Natural killer cell (primary cell): ENCODE data around the gene METTL5. TPM values are rescaled to one million over a fixed set of nuclear protein-coding genes. Genes with fewer than 3 reads are reported as not detected.
"Not testable (repeated sequence)": the region's sequence is repeated elsewhere in the genome, so short reads cannot be mapped to it uniquely, and the experiment has no call there.

ENCODE experiments used
- ATAC-seq, 3 donors: fragments of 150-1000 bp in 2 of 3; fragments of 200-7000 bp in 1 of 3; cut with Tn5 transposase; 1 replicate in 1 of 3; 2 replicates in 2 of 3; pipeline ENCODE4 v1.10.0; 2021; ENCODE audit warnings: mild to moderate bottlenecking in 2 of 3, moderate library complexity in 2 of 3
- DNase-seq, 2 donors: peaks; one replicate each; pipeline versions ENCODE4 v3.0.0 to v3.0.0-alpha.2; 2013 to 2021; ENCODE audit warnings: mixed read lengths in 1 of 2
- H3K27ac ChIP-seq: one replicate; pipeline ENCODE4 v1.5.1; 2013; ENCODE audit warnings: mild to moderate bottlenecking, low read length
- H3K27me3 ChIP-seq: one replicate; pipeline ENCODE4 v1.6.1; 2013; ENCODE audit warnings: low read length; ENCODE audit not compliant: control insufficient read depth, insufficient read depth
- H3K36me3 ChIP-seq: one replicate; pipeline ENCODE4 v1.6.1; 2013; ENCODE audit warnings: low read length; ENCODE audit not compliant: control insufficient read depth, insufficient read depth
- H3K4me1 ChIP-seq: one replicate; pipeline ENCODE4 v1.6.1; 2013; ENCODE audit warnings: low read length; ENCODE audit not compliant: control insufficient read depth, insufficient read depth
- H3K4me3 ChIP-seq: one replicate; pipeline ENCODE4 v1.5.1; 2013; ENCODE audit warnings: low read length
- H3K9me3 ChIP-seq: one replicate; pipeline ENCODE4 v1.6.1; 2013; ENCODE audit warnings: low read length; ENCODE audit not compliant: control insufficient read depth, insufficient read depth
- H3K27ac Mint-ChIP-seq, 2 donors: one replicate each; pipeline ENCODE4 v1.8.0; 2022; ENCODE audit warnings: mild to moderate bottlenecking in 2 of 2, mixed read lengths in 2 of 2, moderate library complexity in 1 of 2
- H3K27me3 Mint-ChIP-seq, 2 donors: one replicate each; pipeline ENCODE4 v1.8.0; 2022; ENCODE audit warnings: low read depth in 2 of 2, mixed read lengths in 2 of 2
- H3K36me3 Mint-ChIP-seq: one replicate; pipeline ENCODE4 v1.8.0; 2022; ENCODE audit warnings: mixed read lengths
- H3K4me1 Mint-ChIP-seq, 2 donors: one replicate each; pipeline ENCODE4 v1.8.0; 2022; ENCODE audit warnings: mixed read lengths in 2 of 2
- H3K4me3 Mint-ChIP-seq: one replicate; pipeline ENCODE4 v1.8.0; 2022; ENCODE audit warnings: mild to moderate bottlenecking, moderate library complexity, mixed read lengths
- H3K9me3 Mint-ChIP-seq, 2 donors: one replicate each; pipeline ENCODE4 v1.8.0; 2022; ENCODE audit warnings: mixed read lengths in 2 of 2
- WGBS: methylation state at CpG from one replicate; pipeline ENCODE4 v1.1.7; 2013; ENCODE audit warnings: missing lambda C conversion rate; ENCODE audit not compliant: insufficient coverage; 5-methylcytosine and 5-hydroxymethylcytosine counted together
- intact Hi-C: fragments of 100-400 bp; cut with micrococcal nuclease; formaldehyde crosslinking; loops from one replicate; pipeline ENCODE4 v1.14.2; 2022
- total RNA-seq, 4 donors: library from RNA; stranded (reverse); fragments of 120-200 nt in 1 of 4; gene quantifications; one replicate each; pipeline versions ENCODE4 v1.2.3 to v1.2.4, GENCODE V29; 2013 to 2022
- TF ChIP-seq, protein P1 (sequence below): fragments of 200-600 bp; IDR thresholded peaks from one replicate; pipeline ENCODE4 v1.8.0; 2022; ENCODE audit warnings: antibody characterized with exemption

METTL5 gene
- total RNA-seq, 3 donors from 2014 or later (not counting 1 experiment from before 2014, with no cell fraction given): 14.7 to 28.2 (median 21.3) TPM

DNA sequence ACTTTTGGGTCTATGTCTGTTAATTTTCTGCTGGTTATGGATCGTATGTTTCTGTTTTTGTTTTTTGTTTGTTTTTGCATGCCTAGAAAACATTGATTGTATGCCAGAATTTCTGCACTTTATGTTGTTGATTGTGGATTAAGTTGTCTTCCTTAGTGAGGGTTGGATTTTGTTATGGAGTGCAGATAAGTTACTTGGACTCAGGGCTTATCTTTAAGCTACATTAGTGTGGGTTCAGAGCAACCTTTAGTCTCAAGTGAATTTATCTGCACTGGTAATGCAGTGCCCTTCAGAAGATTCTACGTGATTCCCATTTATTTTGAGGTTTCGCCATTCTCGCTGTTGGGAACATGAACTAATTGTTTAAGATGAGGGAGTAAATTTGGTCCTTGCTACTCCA lies 35.4 kb upstream of the METTL5 start:
- DNase-seq: no peak
- Histone ChIP-seq H3K9me3 (no peaks in the 10 kb centered on the region), H3K4me1 (no peaks in the 10 kb centered on the region), H3K27ac (no peak overlapping the region), H3K36me3 (no peaks in the 10 kb centered on the region), H3K27me3 (no peaks in the 10 kb centered on the region), H3K4me3 (no peak overlapping the region)
- Mint-ChIP-seq H3K4me1 (peaks cover 25 to 33% of the 10 kb centered on the region in 2 donors), H3K27me3 (no peaks in the 10 kb centered on the region), H3K27ac (no peak overlapping the region), H3K36me3 (no peaks in the 10 kb centered on the region), H3K9me3 (no peaks in the 10 kb centered on the region), H3K4me3 (no peak overlapping the region)
- TF ChIP-seq, protein P1, sequence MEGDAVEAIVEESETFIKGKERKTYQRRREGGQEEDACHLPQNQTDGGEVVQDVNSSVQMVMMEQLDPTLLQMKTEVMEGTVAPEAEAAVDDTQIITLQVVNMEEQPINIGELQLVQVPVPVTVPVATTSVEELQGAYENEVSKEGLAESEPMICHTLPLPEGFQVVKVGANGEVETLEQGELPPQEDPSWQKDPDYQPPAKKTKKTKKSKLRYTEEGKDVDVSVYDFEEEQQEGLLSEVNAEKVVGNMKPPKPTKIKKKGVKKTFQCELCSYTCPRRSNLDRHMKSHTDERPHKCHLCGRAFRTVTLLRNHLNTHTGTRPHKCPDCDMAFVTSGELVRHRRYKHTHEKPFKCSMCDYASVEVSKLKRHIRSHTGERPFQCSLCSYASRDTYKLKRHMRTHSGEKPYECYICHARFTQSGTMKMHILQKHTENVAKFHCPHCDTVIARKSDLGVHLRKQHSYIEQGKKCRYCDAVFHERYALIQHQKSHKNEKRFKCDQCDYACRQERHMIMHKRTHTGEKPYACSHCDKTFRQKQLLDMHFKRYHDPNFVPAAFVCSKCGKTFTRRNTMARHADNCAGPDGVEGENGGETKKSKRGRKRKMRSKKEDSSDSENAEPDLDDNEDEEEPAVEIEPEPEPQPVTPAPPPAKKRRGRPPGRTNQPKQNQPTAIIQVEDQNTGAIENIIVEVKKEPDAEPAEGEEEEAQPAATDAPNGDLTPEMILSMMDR: no peak
- no peak for ATAC-seq
- 98% methylated on average over 4 of the region's 4 CpGs for WGBS
- intact Hi-C loops: no loop called here

DNA sequence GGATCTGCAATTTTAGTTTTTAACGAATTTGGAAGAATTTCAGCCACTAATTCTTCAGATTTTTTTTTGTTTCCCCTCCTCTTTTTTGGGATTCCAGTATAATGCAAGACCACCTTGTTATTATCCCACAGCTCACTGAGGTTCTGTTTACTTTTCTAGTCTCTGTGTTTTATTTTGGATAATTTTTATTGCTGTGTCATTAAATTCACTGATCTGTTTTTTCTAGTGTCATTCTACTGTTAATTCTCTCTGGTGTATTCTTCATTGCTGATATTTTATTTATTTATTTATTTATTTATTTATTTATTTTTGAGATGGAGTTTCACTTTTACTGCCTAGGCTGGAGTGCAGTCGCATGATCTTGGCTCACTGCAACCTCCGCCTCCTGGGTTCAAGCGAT lies 34.7 kb upstream of the METTL5 start:
- intact Hi-C loops: no loop called here
- no peak for DNase-seq
- Mint-ChIP-seq H3K27ac (no peak overlapping the region), H3K27me3 (no peaks in the 10 kb centered on the region), H3K4me1 (peaks cover 25 to 33% of the 10 kb centered on the region in 2 donors), H3K36me3 (no peaks in the 10 kb centered on the region), H3K4me3 (no peak overlapping the region), H3K9me3 (no peaks in the 10 kb centered on the region)
- WGBS: 98% methylated on average over 4 of the region's 4 CpGs
- TF ChIP-seq, protein P1: no peak
- Histone ChIP-seq H3K27me3 (no peaks in the 10 kb centered on the region), H3K4me3 (no peak overlapping the region), H3K27ac (no peak overlapping the region), H3K36me3 (no peaks in the 10 kb centered on the region), H3K9me3 (no peaks in the 10 kb centered on the region), H3K4me1 (no peaks in the 10 kb centered on the region)
- no peak for ATAC-seq

DNA sequence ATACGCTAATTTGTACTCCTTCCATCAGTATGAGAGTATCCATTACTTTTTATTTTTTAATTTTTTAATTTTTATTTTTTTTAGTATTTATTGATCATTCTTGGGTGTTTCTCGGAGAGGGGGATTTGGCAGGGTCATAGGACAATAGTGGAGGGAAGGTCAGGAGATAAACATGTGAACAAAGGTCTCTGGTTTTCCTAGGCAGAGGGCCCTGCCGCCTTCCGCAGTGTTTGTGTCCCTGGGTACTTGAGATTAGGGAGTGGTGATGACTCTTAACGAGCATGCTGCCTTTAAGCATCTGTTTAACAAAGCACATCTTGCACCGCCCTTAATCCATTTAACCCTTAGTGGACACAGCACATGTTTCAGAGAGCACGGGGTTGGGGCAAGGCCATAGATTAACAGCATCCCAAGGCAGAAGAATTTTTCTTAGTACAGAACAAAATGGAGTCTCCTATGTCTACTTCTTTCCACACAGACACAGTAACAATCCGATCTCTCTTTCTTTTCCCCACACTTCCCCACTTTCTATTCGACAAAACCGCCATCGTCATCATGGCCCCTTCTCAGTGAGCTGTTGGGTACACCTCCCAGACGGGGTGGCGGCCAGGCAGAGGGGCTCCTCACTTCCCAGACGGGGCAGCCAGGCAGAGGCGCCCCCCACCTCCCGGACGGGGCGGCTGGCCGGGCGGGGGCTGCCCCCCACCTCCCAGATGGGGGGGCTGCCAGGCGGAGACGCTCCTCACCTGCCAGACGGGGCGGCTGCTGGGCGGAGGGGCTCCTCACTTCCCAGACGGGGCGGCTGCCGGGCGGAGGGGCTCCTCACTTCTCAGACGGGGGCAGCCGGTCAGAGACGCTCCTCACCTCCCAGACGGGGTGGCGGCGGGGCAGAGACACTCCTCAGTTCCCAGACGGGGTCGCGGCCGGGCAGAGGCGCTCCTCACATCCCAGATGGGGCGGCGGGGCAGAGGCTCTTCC lies 30.9 kb upstream of the METTL5 start:
- intact Hi-C loops, H3K36me3 Mint-ChIP-seq, H3K4me1 ChIP-seq, H3K27ac Mint-ChIP-seq, DNase-seq, H3K27ac ChIP-seq, H3K4me3 Mint-ChIP-seq, H3K36me3 ChIP-seq, H3K9me3 Mint-ChIP-seq, H3K4me3 ChIP-seq, H3K9me3 ChIP-seq, H3K27me3 Mint-ChIP-seq, ATAC-seq, H3K27me3 ChIP-seq: not testable (repeated sequence)
- H3K4me1 Mint-ChIP-seq: peaks cover 17 to 26% of the 10 kb centered on the region in 2 donors
- WGBS: 99% methylated on average over 36 of the region's 42 CpGs

DNA sequence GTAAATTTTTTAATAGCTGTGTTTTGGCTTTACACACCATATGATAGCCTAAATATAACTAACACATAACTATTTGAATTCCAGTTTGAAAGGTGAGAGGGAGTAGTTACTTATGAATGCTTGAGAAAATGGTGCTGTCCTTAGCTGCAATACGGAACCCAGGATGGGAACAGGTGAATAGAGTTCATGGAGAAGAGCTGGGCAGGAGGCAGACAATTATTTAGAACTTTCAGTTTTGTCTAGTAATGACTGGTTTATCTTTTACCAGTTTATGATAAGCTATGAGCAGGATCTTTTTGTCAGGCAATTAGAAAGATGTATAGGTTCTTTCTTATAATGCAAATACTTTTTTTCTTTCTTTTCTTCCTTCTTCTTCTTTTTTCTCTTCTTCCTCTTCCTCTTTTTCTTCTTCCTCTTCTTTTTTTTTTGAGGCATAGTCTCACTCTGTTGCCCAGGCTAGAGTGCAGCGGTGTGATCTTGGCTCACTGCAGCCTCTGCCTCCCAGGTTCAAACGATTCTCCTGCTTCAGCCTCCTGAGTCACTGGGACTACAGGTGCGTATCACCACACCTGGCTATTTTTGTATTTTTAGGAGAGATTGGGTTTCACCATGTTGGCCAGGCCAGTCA lies 28.4 kb upstream of the METTL5 start:
- H3K27me3 ChIP-seq: no peaks in the 10 kb centered on the region
- no peaks in the 10 kb centered on the region for H3K9me3 Mint-ChIP-seq
- intact Hi-C loops: no loop called here
- WGBS: 81% methylated on average over 4 of the region's 4 CpGs
- H3K27ac ChIP-seq: no peak overlapping the region
- no peak overlapping the region for H3K27ac Mint-ChIP-seq
- peaks cover 19 to 25% of the 10 kb centered on the region in 2 donors for H3K4me1 Mint-ChIP-seq
- peaks cover 2% of the 10 kb centered on the region for H3K4me1 ChIP-seq
- H3K4me3 Mint-ChIP-seq: no peak overlapping the region
- no peaks in the 10 kb centered on the region for H3K9me3 ChIP-seq
- H3K36me3 Mint-ChIP-seq: no peaks in the 10 kb centered on the region
- H3K27me3 Mint-ChIP-seq: no peaks in the 10 kb centered on the region
- H3K4me3 ChIP-seq: no peak overlapping the region
- H3K36me3 ChIP-seq: no peaks in the 10 kb centered on the region
- TF ChIP-seq, protein P1: no peak
- DNase-seq: no peak
- ATAC-seq: no peak
